Activated CD8-positive, alpha-beta T cell treated with anti-CD3 and anti-CD28 coated beads for 36 hours (primary cell): ENCODE results near the gene CPSF3. TPM values are rescaled to one million over a fixed set of nuclear protein-coding genes. Genes with fewer than 3 reads are reported as not detected.

Experiments used
- ATAC-seq: fragments of 200-7000 bp; cut with Tn5 transposase; one replicate; pipeline ENCODE4 v1.10.0; 2021; ENCODE audit warnings: mild to moderate bottlenecking, moderate library complexity
- CTCF ChIA-PET: fragments of 350-600 bp; sonication (Branson Sonifier 250); formaldehyde crosslinking; loops from one replicate; lab custom pipeline; 2021; ENCODE audit warnings: antibody characterized with exemption; lab: Charles Lee
- POLR2A ChIA-PET: fragments of 350-600 bp; sonication (Branson Sonifier 250); formaldehyde crosslinking; loops from one replicate; lab custom pipeline; 2021; ENCODE audit warnings: antibody characterized with exemption; lab: Charles Lee
- DNase-seq: peaks from one replicate; pipeline ENCODE4 v3.0.0-alpha.2; 2020
- H3K27ac Mint-ChIP-seq: one replicate; pipeline ENCODE4 v1.8.0; 2021; ENCODE audit warnings: mild to moderate bottlenecking, mixed read lengths
- H3K27me3 Mint-ChIP-seq: one replicate; pipeline ENCODE4 v1.8.0; 2021; ENCODE audit warnings: mixed read lengths
- H3K36me3 Mint-ChIP-seq: one replicate; pipeline ENCODE4 v1.8.0; 2021; ENCODE audit warnings: low read depth, mixed read lengths
- H3K4me1 Mint-ChIP-seq: one replicate; pipeline ENCODE4 v1.8.0; 2021; ENCODE audit warnings: low read depth, mixed read lengths
- H3K4me3 Mint-ChIP-seq: one replicate; pipeline ENCODE4 v1.8.0; 2021; ENCODE audit warnings: mild to moderate bottlenecking, moderate library complexity, mixed read lengths
- H3K9me3 Mint-ChIP-seq: one replicate; pipeline ENCODE4 v1.8.0; 2021; ENCODE audit warnings: mixed read lengths
- intact Hi-C: fragments of 100-400 bp; cut with micrococcal nuclease; formaldehyde crosslinking; loops from one replicate; pipeline ENCODE4 v1.10.0; 2022
- total RNA-seq, 2 experiments: library from RNA; stranded (reverse); gene quantifications; one replicate each; pipeline ENCODE4 v1.2.3, GENCODE V29; 2021
- TF ChIP-seq, protein P1 (sequence below): fragments of 200-600 bp; IDR thresholded peaks from one replicate; pipeline ENCODE4 v1.8.0; 2022; ENCODE audit warnings: antibody characterized with exemption, mild to moderate bottlenecking

Gene CPSF3
- total RNA-seq, 2 experiments from 2014 or later = 72.2 to 73.0 TPM

DNA sequence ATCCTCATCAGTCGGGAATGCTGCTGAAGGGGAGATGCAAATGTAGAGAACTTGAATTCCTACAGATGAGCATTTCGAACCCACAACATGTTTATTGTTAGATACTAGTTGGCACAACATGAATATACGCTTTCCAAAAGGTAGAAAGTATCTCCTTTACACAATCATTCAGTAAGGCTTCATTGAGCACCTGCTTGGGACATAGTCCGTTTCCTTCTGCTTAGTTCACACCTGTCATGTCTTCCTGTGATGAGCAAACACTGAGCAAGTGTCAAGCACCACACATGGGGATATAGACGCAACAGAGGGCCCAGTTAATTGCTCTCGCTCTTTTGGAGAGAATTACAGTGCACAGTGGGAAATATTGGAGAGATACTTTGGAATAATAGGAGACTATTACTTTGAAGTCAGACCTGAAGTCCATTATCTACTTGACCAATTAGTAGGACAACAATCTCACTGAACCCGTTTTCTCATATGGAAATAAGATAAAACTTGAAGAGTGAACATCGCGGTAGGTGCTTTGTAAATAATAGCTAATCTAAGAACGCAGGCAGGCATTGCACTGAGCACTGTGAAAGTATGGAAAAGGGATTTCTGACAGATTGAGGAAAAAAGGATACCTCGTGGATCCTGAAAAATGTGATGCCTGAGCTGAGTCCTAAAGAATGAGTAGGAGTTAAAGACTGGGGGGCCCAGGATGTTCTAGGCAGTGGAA lies 1.2 kb downstream of the CPSF3 start:
- ChIA-PET POLR2A (interaction anchor here (0.6 to 1.2 kb wide), 4 partner anchors 42 to 1976 kb away, joined by 3 to 4 read pairs (median 3); partner anchors contain the start of gene ADAM17), CTCF (no interaction called here)
- Mint-ChIP-seq H3K36me3 (peaks cover 23% of the 10 kb centered on the region), H3K4me3 (no peak overlapping the region), H3K9me3 (no peaks in the 10 kb centered on the region), H3K27ac (no peak overlapping the region), H3K27me3 (no peaks in the 10 kb centered on the region), H3K4me1 (peaks cover 27% of the 10 kb centered on the region)
- no peak for ATAC-seq
- peak; percentile 16 for DNase-seq
- TF ChIP-seq, protein P1, sequence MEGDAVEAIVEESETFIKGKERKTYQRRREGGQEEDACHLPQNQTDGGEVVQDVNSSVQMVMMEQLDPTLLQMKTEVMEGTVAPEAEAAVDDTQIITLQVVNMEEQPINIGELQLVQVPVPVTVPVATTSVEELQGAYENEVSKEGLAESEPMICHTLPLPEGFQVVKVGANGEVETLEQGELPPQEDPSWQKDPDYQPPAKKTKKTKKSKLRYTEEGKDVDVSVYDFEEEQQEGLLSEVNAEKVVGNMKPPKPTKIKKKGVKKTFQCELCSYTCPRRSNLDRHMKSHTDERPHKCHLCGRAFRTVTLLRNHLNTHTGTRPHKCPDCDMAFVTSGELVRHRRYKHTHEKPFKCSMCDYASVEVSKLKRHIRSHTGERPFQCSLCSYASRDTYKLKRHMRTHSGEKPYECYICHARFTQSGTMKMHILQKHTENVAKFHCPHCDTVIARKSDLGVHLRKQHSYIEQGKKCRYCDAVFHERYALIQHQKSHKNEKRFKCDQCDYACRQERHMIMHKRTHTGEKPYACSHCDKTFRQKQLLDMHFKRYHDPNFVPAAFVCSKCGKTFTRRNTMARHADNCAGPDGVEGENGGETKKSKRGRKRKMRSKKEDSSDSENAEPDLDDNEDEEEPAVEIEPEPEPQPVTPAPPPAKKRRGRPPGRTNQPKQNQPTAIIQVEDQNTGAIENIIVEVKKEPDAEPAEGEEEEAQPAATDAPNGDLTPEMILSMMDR = no peak
- intact Hi-C loops = no loop called here

DNA sequence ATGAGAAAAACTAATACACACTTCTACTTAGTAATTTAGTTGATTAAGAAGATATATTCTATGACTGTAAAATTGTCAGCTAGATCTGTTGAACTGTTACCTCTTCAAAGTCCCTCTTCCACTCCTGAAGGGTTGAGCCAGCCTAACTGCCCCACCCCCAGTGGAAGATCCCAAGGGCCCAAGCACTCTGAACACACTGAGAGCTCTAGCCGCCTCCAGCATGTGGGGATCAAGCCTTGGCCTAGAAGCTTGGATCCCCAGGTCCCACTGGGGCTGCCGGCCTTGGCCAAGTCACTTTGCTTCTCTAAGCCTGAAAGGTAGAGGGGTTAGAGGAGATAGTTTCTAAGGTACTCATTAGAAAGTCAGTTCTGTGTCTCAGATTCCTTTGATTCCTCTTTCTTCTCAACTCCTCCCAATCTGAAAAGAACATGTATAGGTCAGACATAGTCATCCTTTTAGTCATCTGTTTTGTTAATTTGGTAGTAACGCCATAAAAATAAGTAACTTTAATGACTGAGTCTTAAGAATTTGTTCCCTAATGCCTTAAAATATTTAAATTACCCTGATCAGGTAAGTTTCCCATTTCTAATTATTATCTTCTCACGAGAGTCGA lies 5.6 kb downstream of the CPSF3 start:
- H3K27ac Mint-ChIP-seq = no peak overlapping the region
- peaks cover 19% of the 10 kb centered on the region for H3K4me1 Mint-ChIP-seq
- no peaks in the 10 kb centered on the region for H3K9me3 Mint-ChIP-seq
- ATAC-seq = no peak
- ChIA-PET CTCF (interaction anchor here (1.9 kb wide), 1 partner anchor 15 kb away, joined by 6 read pairs; no protein-coding TSS in a partner anchor), POLR2A (no interaction called here)
- H3K4me3 Mint-ChIP-seq = no peak overlapping the region
- H3K36me3 Mint-ChIP-seq = peaks cover 35% of the 10 kb centered on the region
- H3K27me3 Mint-ChIP-seq = no peaks in the 10 kb centered on the region
- intact Hi-C loops = no loop called here
- DNase-seq = no peak
- TF ChIP-seq, protein P1 = no peak

DNA sequence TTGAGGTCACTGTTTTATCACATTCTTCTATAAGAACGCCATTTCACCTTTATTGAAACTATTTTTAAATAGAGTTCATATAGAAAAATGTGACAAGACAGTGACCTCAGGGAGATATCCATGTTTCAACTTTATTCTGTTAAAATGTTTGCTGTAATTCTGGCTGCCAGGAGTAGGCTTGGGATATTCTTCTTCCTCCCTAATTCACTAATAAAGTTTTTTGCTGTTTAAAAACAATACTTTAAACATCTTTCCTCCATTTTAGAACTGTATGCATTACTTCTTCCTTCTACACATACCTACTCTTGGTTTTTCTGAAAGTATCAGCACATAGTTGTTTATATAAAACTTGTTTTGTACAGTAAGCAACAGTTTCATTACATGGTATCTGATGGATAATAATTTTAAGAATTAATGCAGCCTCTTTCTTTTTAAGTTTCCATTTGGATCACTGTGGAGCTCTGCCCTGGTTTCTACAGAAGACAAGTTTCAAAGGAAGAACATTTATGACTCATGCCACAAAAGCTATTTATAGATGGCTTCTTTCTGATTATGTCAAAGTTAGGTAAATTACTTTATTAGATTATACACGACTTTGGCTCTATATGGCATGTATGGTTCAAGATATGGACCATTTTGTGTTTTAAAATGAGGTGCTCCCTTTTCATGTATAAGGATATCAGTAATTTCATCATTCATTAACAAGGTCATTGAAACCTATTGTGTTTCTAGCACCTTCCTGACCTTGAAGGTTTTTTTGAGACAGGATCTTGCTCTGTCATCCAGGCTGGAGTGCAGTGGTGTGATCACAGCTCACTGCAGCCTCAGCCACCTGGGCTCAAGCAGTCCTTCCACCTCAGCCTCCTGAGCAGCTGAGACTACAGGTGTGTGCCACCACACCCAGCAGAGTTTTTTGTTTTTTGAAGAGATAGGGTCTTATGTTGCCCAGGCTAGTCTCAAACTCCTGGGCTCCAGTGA lies 7.2 kb downstream of the CPSF3 start:
- ATAC-seq = peak; percentile 55
- TF ChIP-seq, protein P1 = no peak
- H3K36me3 Mint-ChIP-seq = peaks cover 39% of the 10 kb centered on the region
- intact Hi-C loops = no loop called here
- DNase-seq = no peak
- H3K4me1 Mint-ChIP-seq = peaks cover 19% of the 10 kb centered on the region
- H3K9me3 Mint-ChIP-seq = no peaks in the 10 kb centered on the region
- H3K4me3 Mint-ChIP-seq = no peak overlapping the region
- peak overlapping the region; percentile 83 for H3K27ac Mint-ChIP-seq
- no peaks in the 10 kb centered on the region for H3K27me3 Mint-ChIP-seq
- CTCF ChIA-PET = interaction anchor here (1.9 kb wide), 1 partner anchor 13 kb away, joined by 6 read pairs; no protein-coding TSS in a partner anchor
- POLR2A ChIA-PET = interaction anchor here (0.9 kb wide), 1 partner anchor 43 kb away, joined by 3 read pairs; the partner anchor contains the start of gene IAH1

DNA sequence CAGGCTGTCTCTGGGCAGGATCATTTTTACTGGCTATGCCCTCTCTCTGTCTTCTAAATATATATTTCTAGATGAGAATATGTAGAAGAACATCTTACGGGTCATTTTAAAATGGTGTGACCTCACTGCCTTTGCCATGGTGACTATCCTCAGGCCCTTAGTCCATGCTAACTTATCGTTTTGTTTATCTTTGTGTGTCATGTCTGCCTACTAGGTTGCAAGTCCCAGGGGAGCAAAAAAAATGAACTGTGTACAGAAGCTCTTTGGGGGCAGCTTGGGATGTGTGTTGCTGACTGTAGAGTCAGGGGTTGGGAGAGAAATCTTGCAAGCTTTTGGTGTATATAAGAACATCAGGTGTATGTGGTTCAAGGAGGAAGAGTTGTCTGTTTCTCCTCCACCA lies 11.0 kb downstream of the CPSF3 start:
- H3K36me3 Mint-ChIP-seq = peaks cover 49% of the 10 kb centered on the region
- no peak overlapping the region for H3K27ac Mint-ChIP-seq

More for the DNA sequence above, 11.0 kb downstream of the CPSF3 start:
- ATAC-seq = no peak
- intact Hi-C loops = no loop called here
- ChIA-PET POLR2A (interaction anchor here (0.8 to 1.1 kb wide), 2 partner anchors 11 to 39 kb away, joined by 3 to 7 read pairs; no protein-coding TSS in a partner anchor), CTCF (no interaction called here)
- Mint-ChIP-seq H3K4me1 (peaks cover 14% of the 10 kb centered on the region), H3K4me3 (no peak overlapping the region), H3K27me3 (no peaks in the 10 kb centered on the region), H3K9me3 (no peaks in the 10 kb centered on the region)
- TF ChIP-seq, protein P1 = no peak
- no peak for DNase-seq
